Eye (tissue), 1 donor: ENCODE results near the gene TMEM198.

ENCODE experiments used
- DNase-seq: peaks from one replicate; pipeline ENCODE4 v3.0.0-alpha.2; 2015

TMEM198 gene

DNA sequence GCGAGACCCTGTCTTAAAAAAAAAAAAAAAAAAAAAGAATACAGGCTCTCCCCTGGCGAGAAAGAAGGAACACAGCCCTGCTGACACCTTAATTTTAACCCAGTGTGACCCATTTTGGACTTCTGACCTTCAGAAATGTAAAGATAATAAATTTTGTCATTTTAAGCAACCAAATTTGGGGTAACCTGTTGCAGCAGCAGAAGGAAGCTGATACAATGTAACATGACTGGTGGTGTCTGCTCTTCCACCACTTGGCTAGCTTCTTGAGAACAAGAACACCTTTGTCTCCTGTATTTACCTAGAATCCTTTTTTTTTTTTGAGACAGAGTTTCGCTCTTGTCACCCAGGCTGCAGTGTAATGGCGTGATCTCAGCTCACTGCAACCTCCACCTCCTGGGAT, 47.3 kb downstream of the TMEM198 start:
- no peak for DNase-seq

GRCh38 chr2:219592736-219593135, 48.9 kb downstream of the TMEM198 start:
- peak; percentile 57 for DNase-seq

DNA sequence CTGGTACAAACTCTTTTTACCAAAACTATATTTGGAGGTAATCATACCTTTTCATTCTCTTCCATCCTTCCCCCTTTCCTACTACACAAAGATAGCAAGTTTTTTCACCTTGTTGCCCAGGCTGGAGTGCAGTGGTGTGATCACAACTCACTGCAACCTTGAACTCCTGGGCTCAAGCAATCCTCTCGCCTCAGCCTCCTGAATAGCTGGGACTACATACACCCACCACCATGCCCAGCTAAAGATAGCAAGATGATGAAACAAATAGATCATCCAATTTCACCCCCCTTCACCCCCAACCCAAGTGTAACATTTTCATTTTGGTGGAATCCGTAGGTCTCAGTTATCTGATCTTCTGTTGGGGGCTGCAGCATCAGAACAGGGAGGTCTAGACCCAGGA, 49.3 kb downstream of the TMEM198 start:
- no peak for DNase-seq

DNA sequence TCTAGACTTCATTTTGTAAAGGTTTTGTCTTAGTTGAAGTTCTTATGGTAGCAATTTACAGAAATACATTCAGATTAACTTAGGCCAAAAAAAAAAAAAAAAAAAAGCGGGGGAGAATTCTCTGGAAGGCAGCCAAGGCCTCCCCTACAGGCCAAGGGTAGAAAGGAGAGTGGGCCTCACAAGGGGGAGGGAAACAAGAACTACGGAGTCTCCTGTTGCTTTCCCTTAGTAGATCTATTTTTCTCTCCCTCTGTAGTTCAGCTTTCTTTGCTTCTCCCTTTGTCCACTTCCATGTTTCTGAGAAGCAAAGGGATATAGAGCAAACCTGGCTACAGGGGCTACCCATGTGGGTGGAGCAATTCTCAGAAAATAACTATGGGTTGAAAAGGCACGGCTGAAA, 51.4 kb downstream of the TMEM198 start:
- peak; percentile 77 for DNase-seq

DNA sequence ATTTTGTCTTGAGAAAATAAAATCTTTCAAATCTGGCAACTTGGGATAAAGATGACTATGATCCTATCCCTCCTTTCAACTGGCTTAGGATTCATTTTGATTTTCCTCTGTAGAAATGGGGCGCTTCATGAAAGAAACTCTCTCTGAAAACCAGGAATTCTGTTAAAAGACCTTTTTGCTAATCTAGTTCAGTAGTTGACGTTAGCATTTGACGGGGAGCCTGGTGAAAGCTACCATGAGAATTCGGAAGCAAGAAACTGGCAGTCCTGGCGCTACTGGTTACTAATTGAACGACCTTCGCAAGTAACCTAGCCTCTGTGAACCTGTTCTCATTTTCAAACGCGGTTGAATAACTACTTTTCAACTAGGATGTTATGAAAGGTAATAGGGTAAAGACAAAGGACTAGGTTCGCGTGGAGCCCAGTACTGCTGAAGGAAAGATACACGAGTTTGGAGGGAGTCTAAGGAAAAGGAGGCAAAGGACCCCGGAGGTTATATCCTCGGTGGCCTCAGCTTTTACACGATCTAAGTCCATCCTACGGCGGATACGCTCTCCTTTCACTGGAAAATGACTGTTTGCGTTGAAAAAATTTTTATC, 53.2 kb downstream of the TMEM198 start:
- no peak for DNase-seq

DNA sequence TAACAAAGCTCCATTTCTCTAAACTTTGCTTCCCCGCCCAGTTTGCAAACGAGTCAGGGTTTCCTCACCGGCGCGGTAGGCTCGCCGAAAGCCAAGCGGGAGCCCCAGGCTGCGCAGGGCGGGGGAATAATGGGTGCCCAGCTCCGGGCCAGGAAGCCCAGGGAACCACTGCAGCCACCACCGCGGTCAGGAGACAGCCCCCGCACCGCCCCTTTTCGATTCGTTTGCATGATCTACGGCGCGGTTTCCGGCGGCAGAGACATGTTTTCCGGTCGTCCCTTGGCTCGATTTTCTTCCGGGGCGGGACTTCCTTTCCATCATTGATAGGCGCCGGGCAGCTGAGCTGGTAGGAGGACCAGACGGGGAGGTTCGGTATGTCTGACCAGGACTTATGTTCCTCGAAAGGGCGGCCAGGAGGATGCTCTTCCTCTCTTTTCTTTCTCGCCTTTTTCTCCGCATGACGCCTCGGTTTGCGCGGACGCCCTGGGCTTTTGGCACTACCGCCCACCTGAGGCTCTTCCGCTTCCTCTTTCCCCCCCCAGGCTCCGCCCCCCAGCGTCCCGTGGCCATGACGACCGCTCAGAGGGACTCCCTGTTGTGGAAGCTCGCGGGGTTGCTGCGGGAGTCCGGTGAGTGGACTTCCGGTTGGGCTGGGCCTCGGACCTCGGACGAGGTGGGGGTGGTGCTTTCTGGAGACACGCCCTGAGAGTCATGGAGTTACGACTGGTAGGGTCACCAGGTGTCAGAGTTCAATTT, 53.9 kb downstream of the TMEM198 start, which contains the start of gene STK11IP:
Gene STK11IP (plus strand): TSS at position 306 of the 756 bp plus-strand sequence. CDS start 263 bp downstream, at position 569.
- peak; percentile 98 for DNase-seq

GRCh38 chr2:219598308-219599078, 54.7 kb downstream of the TMEM198 start:
- DNase-seq = no peak
